Measurements from ENCODE around the gene ZSCAN31. TPM values are rescaled to one million over a fixed set of nuclear protein-coding genes. Genes with fewer than 3 reads are reported as not detected.

Gene ZSCAN31
- total RNA-seq, 1 donor from 2014 or later, result 3.6 TPM

- H3K9me3 Mint-ChIP-seq, result peaks cover under 1% of the 10 kb centered on the region
- ATAC-seq (ENCODE audit: low read depth), result no peak
- no peak overlapping the region for H3K4me3 Mint-ChIP-seq
- no peak for DNase-seq
- no peak overlapping the region for H3K27ac Mint-ChIP-seq
- POLR2A ChIA-PET, result interaction anchor here (0.6 to 2.4 kb wide), 18 partner anchors 11 to 1188 kb away, joined by 3 to 20 read pairs (median 4); partner anchors contain the start of genes PGBD1, ZKSCAN3, ZKSCAN4 and ZKSCAN8
- CTCF ChIA-PET, result interaction anchor here (1.4 to 3.3 kb wide), 2 partner anchors 15 to 21 kb away, joined by 3 to 14 read pairs; partner anchors contain the start of gene ZKSCAN3
- H3K4me1 Mint-ChIP-seq, result no peaks in the 10 kb centered on the region
- no peak for TF ChIP-seq CTCF (IDR thresholded peaks at IDR 0.05)
- H3K36me3 Mint-ChIP-seq (ENCODE audit: low read depth), result no peaks in the 10 kb centered on the region
- intact Hi-C loops (cut with micrococcal nuclease), result loop anchor here (1.0 to 10.0 kb wide), 9 partner anchors 14 to 1158 kb away; partner anchors contain the start of genes PGBD1, ZKSCAN3, ZNF184 and ZSCAN12
- H3K27me3 Mint-ChIP-seq, result no peaks in the 10 kb centered on the region
These were observed 846 bp downstream of the ZSCAN31 start for GRCh38 chr6:28335040-28335563.

- intact Hi-C loops (cut with micrococcal nuclease), result loop anchor here (1.0 to 10.0 kb wide), 9 partner anchors 15 to 1157 kb away; partner anchors contain the start of genes PGBD1, ZKSCAN3, ZNF184 and ZSCAN12
- ATAC-seq (ENCODE audit: low read depth) (no peak), DNase-seq (no peak)
- CTCF ChIA-PET, result interaction anchor here (1.4 to 3.3 kb wide), 2 partner anchors 15 to 21 kb away, joined by 3 to 14 read pairs; partner anchors contain the start of gene ZKSCAN3
- Mint-ChIP-seq H3K27ac (no peak overlapping the region), H3K4me1 (no peaks in the 10 kb centered on the region), H3K36me3 (ENCODE audit: low read depth) (no peaks in the 10 kb centered on the region), H3K4me3 (no peak overlapping the region), H3K9me3 (no peaks in the 10 kb centered on the region), H3K27me3 (no peaks in the 10 kb centered on the region)
- POLR2A ChIA-PET, result interaction anchor here (0.7 to 2.4 kb wide), 8 partner anchors 15 to 1187 kb away, joined by 3 to 20 read pairs (median 6); partner anchors contain the start of genes PGBD1, ZKSCAN3, ZKSCAN4 and ZKSCAN8
- no peak for TF ChIP-seq CTCF (IDR thresholded peaks at IDR 0.05)
These were observed 1.5 kb downstream of the ZSCAN31 start for GRCh38 chr6:28334286-28335039.

- no peaks in the 10 kb centered on the region for H3K27me3 Mint-ChIP-seq
- CTCF ChIA-PET, result no interaction called here
- peaks cover 4% of the 10 kb centered on the region for H3K36me3 Mint-ChIP-seq (ENCODE audit: low read depth)
- peaks cover 5% of the 10 kb centered on the region for H3K9me3 Mint-ChIP-seq
- TF ChIP-seq CTCF (IDR thresholded peaks at IDR 0.05), result no peak
- no peak overlapping the region for H3K4me3 Mint-ChIP-seq
- no peaks in the 10 kb centered on the region for H3K4me1 Mint-ChIP-seq
- intact Hi-C loops (cut with micrococcal nuclease), result loop anchor here (2.0 to 10.0 kb wide), 3 partner anchors 53 to 859 kb away; partner anchors contain the start of genes PGBD1, ZNF184 and ZSCAN26
- no peak overlapping the region for H3K27ac Mint-ChIP-seq
- no peak for ATAC-seq (ENCODE audit: low read depth)
- DNase-seq, result no peak
- POLR2A ChIA-PET, result no interaction called here
These were observed 2.3 kb downstream of the ZSCAN31 start for GRCh38 chr6:28333599-28334018.

- no peak overlapping the region for H3K4me3 Mint-ChIP-seq
- ChIA-PET POLR2A (no interaction called here), CTCF (no interaction called here)
- no peak for ATAC-seq (ENCODE audit: low read depth)
- H3K27ac Mint-ChIP-seq, result no peak overlapping the region
- DNase-seq, result no peak
- H3K4me1 Mint-ChIP-seq, result no peaks in the 10 kb centered on the region
- intact Hi-C loops (cut with micrococcal nuclease), result loop anchor here (10.0 kb wide), 2 partner anchors 68 to 858 kb away; partner anchors contain the start of genes ZNF184 and ZSCAN26
- no peak for TF ChIP-seq CTCF (IDR thresholded peaks at IDR 0.05)
- peaks cover 5% of the 10 kb centered on the region for H3K9me3 Mint-ChIP-seq
- no peaks in the 10 kb centered on the region for H3K27me3 Mint-ChIP-seq
- H3K36me3 Mint-ChIP-seq (ENCODE audit: low read depth), result peaks cover 4% of the 10 kb centered on the region
These were observed 2.9 kb downstream of the ZSCAN31 start for GRCh38 chr6:28333047-28333446.

DNA sequence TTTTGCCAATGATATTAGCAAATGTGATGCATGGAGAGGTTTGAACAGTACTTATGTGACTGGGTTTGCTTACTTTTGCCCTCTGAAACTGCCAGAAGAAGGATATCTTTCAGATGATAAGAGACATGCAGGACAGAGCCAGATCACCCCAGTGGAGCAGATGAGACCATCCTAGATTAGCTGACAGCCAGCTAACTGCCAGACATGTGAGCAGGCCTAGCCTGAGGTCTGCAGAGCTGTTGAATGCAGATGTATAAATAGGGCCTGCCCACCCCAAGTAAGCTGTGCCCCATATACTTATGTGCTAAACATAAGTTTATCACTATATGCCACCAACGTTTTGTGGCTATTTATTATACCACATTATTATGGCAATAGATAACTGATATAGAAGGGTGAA, 5.9 kb downstream of the ZSCAN31 start:
- Mint-ChIP-seq H3K4me3 (no peak overlapping the region), H3K9me3 (peaks cover 26% of the 10 kb centered on the region), H3K36me3 (ENCODE audit: low read depth) (peaks cover 25% of the 10 kb centered on the region), H3K27ac (no peak overlapping the region), H3K27me3 (no peaks in the 10 kb centered on the region), H3K4me1 (no peaks in the 10 kb centered on the region)
- DNase-seq (no peak), ATAC-seq (ENCODE audit: low read depth) (no peak)
- POLR2A ChIA-PET, result no interaction called here
- intact Hi-C loops (cut with micrococcal nuclease), result loop anchor here (10.0 kb wide), 2 partner anchors 65 to 855 kb away; partner anchors contain the start of genes ZNF184 and ZSCAN26
- TF ChIP-seq CTCF (IDR thresholded peaks at IDR 0.05), result no peak
- CTCF ChIA-PET, result no interaction called here

Measured in activated B cell treated with CpG ODN at 0.5 μM for 24 hours (primary cell).